WTC11 (cell line): ENCODE measurements around the gene FGF14. TPM values are rescaled to one million over a fixed set of nuclear protein-coding genes. Genes with fewer than 3 reads are reported as not detected.
"Not testable (repeated sequence)": the region's sequence is repeated elsewhere in the genome, so short reads cannot be mapped to it uniquely, and the experiment has no call there.

Experiments
- ATAC-seq: fragments of 200-7000 bp; cut with Tn5 transposase; 2 replicates; pipeline ENCODE4 v1.10.0; 2021; ENCODE audit warnings: mild to moderate bottlenecking, moderate library complexity
- CTCF ChIA-PET: fragments of 300-600 bp; sonication (Branson Sonifier 250); formaldehyde crosslinking; loops from one replicate; lab custom pipeline; 2021; ENCODE audit warnings: antibody characterized with exemption; lab: Charles Lee
- POLR2A ChIA-PET: fragments of 350-600 bp; sonication (Branson Sonifier 250); formaldehyde crosslinking; loops from one replicate; lab custom pipeline; 2021; ENCODE audit warnings: antibody characterized with exemption; lab: Charles Lee
- DNase-seq: peaks from one replicate; pipeline ENCODE4 v3.0.0; 2021; ENCODE audit warnings: low spot score
- H3K27ac Mint-ChIP-seq: 2 replicates; pipeline ENCODE4 v1.8.0; 2021; ENCODE audit warnings: mixed read lengths
- H3K27me3 Mint-ChIP-seq: 2 replicates; pipeline ENCODE4 v1.8.0; 2021; ENCODE audit warnings: low read depth, mild to moderate bottlenecking, moderate library complexity, mixed read lengths
- H3K36me3 Mint-ChIP-seq: 2 replicates; pipeline ENCODE4 v1.8.0; 2021; ENCODE audit warnings: mixed read lengths
- H3K4me1 Mint-ChIP-seq: 2 replicates; pipeline ENCODE4 v1.8.0; 2022; ENCODE audit warnings: mixed read lengths
- H3K4me3 Mint-ChIP-seq: 2 replicates; pipeline ENCODE4 v1.8.0; 2021; ENCODE audit warnings: mild to moderate bottlenecking, moderate library complexity, mixed read lengths
- H3K9me3 Mint-ChIP-seq: 2 replicates; pipeline ENCODE4 v1.8.0; 2021; ENCODE audit warnings: mixed read lengths
- ATF1 ChIP-seq: sonication (generic); formaldehyde crosslinking; IDR thresholded peaks from 2 replicates; pipeline ENCODE4 v1.8.1; 2023; ENCODE audit warnings: mild to moderate bottlenecking, moderate library complexity, missing genetic modification reagents
- ATF3 ChIP-seq: sonication (generic); formaldehyde crosslinking; conservative IDR thresholded peaks from 2 replicates; pipeline ENCODE4 v1.8.1; 2022; ENCODE audit warnings: mild to moderate bottlenecking, missing genetic modification reagents
- CDX4 ChIP-seq: fragments of 250-450 bp; sonication (Bioruptor Pico); IDR thresholded peaks from 2 replicates; pipeline ENCODE4 v1.9.0; 2021; ENCODE audit warnings: moderate library complexity, mild to moderate bottlenecking, inconsistent platforms, borderline replicate concordance
- FOXK1 ChIP-seq: sonication (generic); formaldehyde crosslinking; IDR thresholded peaks from 2 replicates; pipeline ENCODE4 v1.8.0; 2022; ENCODE audit warnings: mild to moderate bottlenecking, moderate library complexity, missing genetic modification reagents
- GRHL2 ChIP-seq: fragments of 250-450 bp; sonication (Bioruptor Pico); IDR thresholded peaks from 2 replicates; pipeline ENCODE4 v1.8.0; 2022; ENCODE audit warnings: mild to moderate bottlenecking, moderate library complexity; ENCODE audit not compliant: insufficient replicate concordance, severe bottlenecking
- HMGA2 ChIP-seq: fragments of 250-450 bp; sonication (Bioruptor Pico); IDR thresholded peaks from 2 replicates; pipeline ENCODE4 v1.4.0; 2021; ENCODE audit warnings: mild to moderate bottlenecking, moderate library complexity
- HMGXB4 ChIP-seq: sonication (generic); formaldehyde crosslinking; IDR thresholded peaks from 2 replicates; pipeline ENCODE4 v1.8.1; 2023; ENCODE audit warnings: mild to moderate bottlenecking, moderate library complexity, missing genetic modification reagents
- JUN ChIP-seq: sonication (generic); formaldehyde crosslinking; IDR thresholded peaks from 2 replicates; pipeline ENCODE4 v1.8.0; 2023; ENCODE audit warnings: mild to moderate bottlenecking, missing genetic modification reagents
- NR1H2 ChIP-seq: sonication (generic); formaldehyde crosslinking; IDR thresholded peaks from 2 replicates; pipeline ENCODE4 v1.9.0; 2021; ENCODE audit warnings: mild to moderate bottlenecking, moderate library complexity, missing genetic modification reagents
- SMAD3 ChIP-seq: sonication (generic); formaldehyde crosslinking; IDR thresholded peaks from 2 replicates; pipeline ENCODE4 v1.8.0; 2022; ENCODE audit warnings: missing genetic modification reagents, mild to moderate bottlenecking, borderline replicate concordance
- TP53 ChIP-seq: sonication (generic); formaldehyde crosslinking; IDR thresholded peaks from 2 replicates; pipeline ENCODE4 v1.8.1; 2023; ENCODE audit warnings: mild to moderate bottlenecking, missing genetic modification reagents
- ZNF138 ChIP-seq: sonication (generic); formaldehyde crosslinking; conservative IDR thresholded peaks from 2 replicates; pipeline ENCODE4 v1.8.1; 2022; ENCODE audit warnings: mild to moderate bottlenecking, moderate library complexity, missing genetic modification reagents
- ZNF317 ChIP-seq: sonication (generic); formaldehyde crosslinking; IDR thresholded peaks from 2 replicates; pipeline ENCODE4 v1.8.1; 2023; ENCODE audit warnings: low read depth, mild to moderate bottlenecking, moderate library complexity, missing genetic modification reagents, borderline replicate concordance
- ZSCAN18 ChIP-seq: fragments of 250-450 bp; sonication (Bioruptor Pico); IDR thresholded peaks from 2 replicates; pipeline ENCODE4 v2.1.2; 2022; ENCODE audit warnings: mild to moderate bottlenecking, moderate library complexity
- total RNA-seq: library from RNA; stranded (reverse); gene quantifications from 3 replicates; pipeline ENCODE4 v1.2.3, GENCODE V29; 2021
- TF ChIP-seq, protein P1 (sequence below): sonication (generic); formaldehyde crosslinking; IDR thresholded peaks from 2 replicates; pipeline ENCODE4 v1.8.1; 2022; ENCODE audit warnings: missing genetic modification reagents, borderline replicate concordance
- TF ChIP-seq, protein P2 (sequence below): sonication (generic); formaldehyde crosslinking; IDR thresholded peaks from 2 replicates; pipeline ENCODE4 v1.8.0; 2022; ENCODE audit warnings: mild to moderate bottlenecking, missing genetic modification reagents
- TF ChIP-seq, protein P3 (sequence below): sonication (generic); formaldehyde crosslinking; IDR thresholded peaks from 2 replicates; pipeline ENCODE4 v1.8.0; 2023; ENCODE audit warnings: mild to moderate bottlenecking, missing genetic modification reagents
- TF ChIP-seq, protein P4 (sequence below): fragments of 200-600 bp; IDR thresholded peaks from 2 replicates; pipeline ENCODE4 v1.8.0; 2022; ENCODE audit warnings: antibody characterized with exemption

The FGF14 gene
- total RNA-seq, 1 experiment from 2014 or later: 0.28 TPM

DNA sequence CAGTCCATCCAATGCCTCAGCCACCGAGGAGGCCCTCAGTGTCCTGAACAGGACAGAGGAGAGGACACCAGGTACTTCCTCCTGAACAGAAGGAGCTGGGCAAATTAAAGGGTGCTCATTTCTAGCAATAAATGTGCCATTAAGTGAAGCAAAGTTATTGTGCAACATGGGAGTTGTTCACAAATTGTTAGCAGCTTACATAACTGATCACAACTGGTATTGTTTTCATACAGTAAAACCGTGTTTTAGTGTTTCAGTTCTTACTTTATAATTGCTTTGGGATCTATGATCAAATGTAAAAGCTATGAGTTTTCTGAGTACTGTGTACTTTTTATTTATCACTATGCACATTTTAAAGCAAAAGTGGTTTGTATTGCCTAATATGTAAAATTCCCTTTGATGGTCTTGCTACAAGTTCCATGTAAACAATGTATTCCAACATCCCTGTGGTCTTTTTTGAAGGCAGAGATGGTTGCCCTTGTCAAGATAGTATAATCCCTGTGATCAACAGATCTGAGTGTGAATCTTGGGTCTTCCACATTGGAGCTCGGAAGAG, 263.1 kb downstream of the FGF14 start (continued):
- TF ChIP-seq, protein P1, sequence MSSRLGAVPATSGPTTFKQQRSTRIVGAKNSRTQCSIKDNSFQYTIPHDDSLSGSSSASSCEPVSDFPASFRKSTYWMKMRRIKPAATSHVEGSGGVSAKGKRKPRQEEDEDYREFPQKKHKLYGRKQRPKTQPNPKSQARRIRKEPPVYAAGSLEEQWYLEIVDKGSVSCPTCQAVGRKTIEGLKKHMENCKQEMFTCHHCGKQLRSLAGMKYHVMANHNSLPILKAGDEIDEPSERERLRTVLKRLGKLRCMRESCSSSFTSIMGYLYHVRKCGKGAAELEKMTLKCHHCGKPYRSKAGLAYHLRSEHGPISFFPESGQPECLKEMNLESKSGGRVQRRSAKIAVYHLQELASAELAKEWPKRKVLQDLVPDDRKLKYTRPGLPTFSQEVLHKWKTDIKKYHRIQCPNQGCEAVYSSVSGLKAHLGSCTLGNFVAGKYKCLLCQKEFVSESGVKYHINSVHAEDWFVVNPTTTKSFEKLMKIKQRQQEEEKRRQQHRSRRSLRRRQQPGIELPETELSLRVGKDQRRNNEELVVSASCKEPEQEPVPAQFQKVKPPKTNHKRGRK (CRISPR knock-in tag): no peak
- TF ChIP-seq ZNF317 (CRISPR knock-in tag) (no peak), CDX4 (no peak), HMGXB4 (no peak), SMAD3 (CRISPR knock-in tag) (no peak), FOXK1 (CRISPR knock-in tag) (no peak), ZNF138 (no peak), ATF1 (CRISPR knock-in tag) (no peak)
- TF ChIP-seq, protein P2, sequence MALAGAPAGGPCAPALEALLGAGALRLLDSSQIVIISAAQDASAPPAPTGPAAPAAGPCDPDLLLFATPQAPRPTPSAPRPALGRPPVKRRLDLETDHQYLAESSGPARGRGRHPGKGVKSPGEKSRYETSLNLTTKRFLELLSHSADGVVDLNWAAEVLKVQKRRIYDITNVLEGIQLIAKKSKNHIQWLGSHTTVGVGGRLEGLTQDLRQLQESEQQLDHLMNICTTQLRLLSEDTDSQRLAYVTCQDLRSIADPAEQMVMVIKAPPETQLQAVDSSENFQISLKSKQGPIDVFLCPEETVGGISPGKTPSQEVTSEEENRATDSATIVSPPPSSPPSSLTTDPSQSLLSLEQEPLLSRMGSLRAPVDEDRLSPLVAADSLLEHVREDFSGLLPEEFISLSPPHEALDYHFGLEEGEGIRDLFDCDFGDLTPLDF: no peak
- TF ChIP-seq, all 79 proteins: peak for 0

DNA sequence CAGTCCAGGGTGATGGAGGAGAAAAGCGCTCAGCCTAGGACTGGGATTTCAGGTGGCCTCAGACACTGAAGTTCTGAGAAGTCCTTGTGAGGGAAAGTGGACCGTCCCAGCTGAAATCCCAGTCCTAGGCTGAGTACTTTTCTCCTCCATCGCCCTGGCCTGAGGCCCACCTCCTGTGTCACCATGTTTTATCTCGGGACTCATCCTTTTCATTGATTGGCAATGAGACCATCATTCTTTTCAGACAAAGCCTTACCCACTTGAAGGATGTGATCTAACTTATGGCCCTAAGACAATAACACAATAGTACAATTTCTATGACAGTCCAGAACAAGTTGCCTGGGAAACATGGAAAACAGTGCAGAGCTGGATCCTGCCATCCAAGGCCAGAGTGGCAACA, 263.9 kb downstream of the FGF14 start:
- H3K27ac Mint-ChIP-seq, H3K9me3 Mint-ChIP-seq, H3K4me3 Mint-ChIP-seq, DNase-seq, CTCF ChIA-PET, H3K27me3 Mint-ChIP-seq, POLR2A ChIA-PET, ATAC-seq, H3K4me1 Mint-ChIP-seq, H3K36me3 Mint-ChIP-seq: not testable (repeated sequence)

- Mint-ChIP-seq H3K27me3 (no peaks in the 10 kb centered on the region), H3K27ac (no peak overlapping the region), H3K36me3 (no peaks in the 10 kb centered on the region), H3K4me1 (no peaks in the 10 kb centered on the region; the same call in 1 of the 2 replicates), H3K9me3 (no peaks in the 10 kb centered on the region), H3K4me3 (no peak overlapping the region)
- ATAC-seq (no peak), DNase-seq (no peak)
- ChIA-PET POLR2A (no interaction called here), CTCF (no interaction called here)
- TF ChIP-seq HMGA2 (CRISPR knock-in tag): no peak
- TF ChIP-seq ATF3 (CRISPR knock-in tag): no peak
- no peak for TF ChIP-seq GRHL2 (CRISPR knock-in tag)
- no peak for TF ChIP-seq HMGXB4
- TF ChIP-seq, protein P3, sequence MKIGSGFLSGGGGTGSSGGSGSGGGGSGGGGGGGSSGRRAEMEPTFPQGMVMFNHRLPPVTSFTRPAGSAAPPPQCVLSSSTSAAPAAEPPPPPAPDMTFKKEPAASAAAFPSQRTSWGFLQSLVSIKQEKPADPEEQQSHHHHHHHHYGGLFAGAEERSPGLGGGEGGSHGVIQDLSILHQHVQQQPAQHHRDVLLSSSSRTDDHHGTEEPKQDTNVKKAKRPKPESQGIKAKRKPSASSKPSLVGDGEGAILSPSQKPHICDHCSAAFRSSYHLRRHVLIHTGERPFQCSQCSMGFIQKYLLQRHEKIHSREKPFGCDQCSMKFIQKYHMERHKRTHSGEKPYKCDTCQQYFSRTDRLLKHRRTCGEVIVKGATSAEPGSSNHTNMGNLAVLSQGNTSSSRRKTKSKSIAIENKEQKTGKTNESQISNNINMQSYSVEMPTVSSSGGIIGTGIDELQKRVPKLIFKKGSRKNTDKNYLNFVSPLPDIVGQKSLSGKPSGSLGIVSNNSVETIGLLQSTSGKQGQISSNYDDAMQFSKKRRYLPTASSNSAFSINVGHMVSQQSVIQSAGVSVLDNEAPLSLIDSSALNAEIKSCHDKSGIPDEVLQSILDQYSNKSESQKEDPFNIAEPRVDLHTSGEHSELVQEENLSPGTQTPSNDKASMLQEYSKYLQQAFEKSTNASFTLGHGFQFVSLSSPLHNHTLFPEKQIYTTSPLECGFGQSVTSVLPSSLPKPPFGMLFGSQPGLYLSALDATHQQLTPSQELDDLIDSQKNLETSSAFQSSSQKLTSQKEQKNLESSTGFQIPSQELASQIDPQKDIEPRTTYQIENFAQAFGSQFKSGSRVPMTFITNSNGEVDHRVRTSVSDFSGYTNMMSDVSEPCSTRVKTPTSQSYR (CRISPR knock-in tag): no peak
- TF ChIP-seq, protein P4, sequence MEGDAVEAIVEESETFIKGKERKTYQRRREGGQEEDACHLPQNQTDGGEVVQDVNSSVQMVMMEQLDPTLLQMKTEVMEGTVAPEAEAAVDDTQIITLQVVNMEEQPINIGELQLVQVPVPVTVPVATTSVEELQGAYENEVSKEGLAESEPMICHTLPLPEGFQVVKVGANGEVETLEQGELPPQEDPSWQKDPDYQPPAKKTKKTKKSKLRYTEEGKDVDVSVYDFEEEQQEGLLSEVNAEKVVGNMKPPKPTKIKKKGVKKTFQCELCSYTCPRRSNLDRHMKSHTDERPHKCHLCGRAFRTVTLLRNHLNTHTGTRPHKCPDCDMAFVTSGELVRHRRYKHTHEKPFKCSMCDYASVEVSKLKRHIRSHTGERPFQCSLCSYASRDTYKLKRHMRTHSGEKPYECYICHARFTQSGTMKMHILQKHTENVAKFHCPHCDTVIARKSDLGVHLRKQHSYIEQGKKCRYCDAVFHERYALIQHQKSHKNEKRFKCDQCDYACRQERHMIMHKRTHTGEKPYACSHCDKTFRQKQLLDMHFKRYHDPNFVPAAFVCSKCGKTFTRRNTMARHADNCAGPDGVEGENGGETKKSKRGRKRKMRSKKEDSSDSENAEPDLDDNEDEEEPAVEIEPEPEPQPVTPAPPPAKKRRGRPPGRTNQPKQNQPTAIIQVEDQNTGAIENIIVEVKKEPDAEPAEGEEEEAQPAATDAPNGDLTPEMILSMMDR: no peak
- TF ChIP-seq NR1H2: no peak
- no peak for TF ChIP-seq SMAD3 (CRISPR knock-in tag)
- no peak for TF ChIP-seq TP53 (CRISPR knock-in tag)
- TF ChIP-seq JUN (CRISPR knock-in tag): no peak
- TF ChIP-seq ZSCAN18 (CRISPR knock-in tag): no peak
These were observed 265.0 kb downstream of the FGF14 start for GRCh38 chr13:102136735-102137296.
